Measurements from ENCODE around the gene CAMK1.

The CAMK1 gene

DNA sequence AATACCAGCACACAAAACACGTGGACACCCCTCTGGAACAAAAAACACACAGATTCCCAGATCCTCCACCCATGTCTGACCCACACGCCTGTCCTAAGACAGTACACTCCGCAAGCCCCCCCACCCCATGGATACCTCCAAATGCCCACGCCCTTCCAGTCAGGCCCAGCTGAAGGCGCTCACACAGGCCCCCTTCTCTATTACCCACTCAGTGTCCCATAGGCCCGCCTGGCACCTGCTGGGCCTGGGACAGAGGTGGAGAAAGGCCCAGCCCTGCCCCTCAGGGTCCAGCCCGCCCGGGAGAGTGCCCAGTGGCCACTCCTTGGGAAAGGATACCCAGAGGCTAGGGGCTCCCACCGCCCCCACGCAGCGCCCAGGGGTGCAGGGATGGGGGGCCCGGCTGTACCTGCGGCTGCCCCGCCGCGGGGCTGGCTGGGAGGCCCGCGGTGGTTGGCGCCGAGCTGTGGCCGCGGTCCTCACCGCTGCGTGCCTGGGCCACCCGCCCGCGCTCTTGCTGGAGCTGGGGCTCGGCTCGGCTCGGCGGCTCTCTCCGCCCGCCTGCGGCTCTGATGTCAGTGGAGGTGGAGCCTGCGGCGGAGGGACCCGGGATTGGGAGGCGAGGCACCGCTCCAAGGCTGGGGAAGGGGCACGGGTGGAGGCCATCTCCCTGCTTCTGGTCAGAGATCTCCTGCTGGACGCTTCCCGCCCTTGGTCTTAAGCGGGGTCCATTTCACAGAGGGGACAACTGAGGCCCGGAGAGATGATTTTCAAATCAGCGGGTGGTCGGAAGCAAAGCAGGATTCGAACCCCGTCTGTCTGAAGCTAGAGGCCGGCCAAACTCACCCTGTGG lies at the start of gene CAMK1:
Gene CAMK1 (minus strand): TSS at position 522 of the 850 bp plus-strand sequence. CDS start 2,198 bp downstream, outside the sequence.
- DNase-seq: peak; percentile 90

GRCh38 chr3:9818666-9819335 lies 49.1 kb upstream of the CAMK1 start:
- no peak for DNase-seq

DNA sequence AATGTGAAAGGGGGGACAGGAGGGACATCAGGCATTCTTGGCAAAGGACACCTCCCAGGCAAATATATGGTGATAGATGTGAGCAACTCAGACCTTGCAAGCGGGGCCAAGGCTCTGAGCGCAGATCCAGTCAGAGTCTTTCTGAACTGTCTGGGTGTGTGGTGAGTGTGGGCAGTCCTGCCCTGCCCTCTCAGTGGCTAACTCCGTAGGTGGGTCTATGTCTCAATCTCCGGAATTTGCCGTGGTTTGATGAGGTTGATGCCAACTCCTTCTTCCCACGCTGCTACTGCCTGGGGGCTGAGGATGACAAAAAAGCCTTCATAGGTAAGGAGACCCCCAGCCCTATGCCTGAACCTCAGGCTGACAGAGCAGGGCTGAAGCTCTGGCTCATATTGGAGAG lies 47.7 kb upstream of the CAMK1 start:
- no peak for DNase-seq

- DNase-seq: no peak
Observed at GRCh38 chr3:9815986-9816385, 46.2 kb upstream of the CAMK1 start.

- no peak for DNase-seq
Observed at GRCh38 chr3:9812870-9813483, 43.2 kb upstream of the CAMK1 start.

- DNase-seq: no peak
Observed at GRCh38 chr3:9810846-9811245, 41.1 kb upstream of the CAMK1 start.

- no peak for DNase-seq
Observed at GRCh38 chr3:9810433-9810770, 40.7 kb upstream of the CAMK1 start.

DNA sequence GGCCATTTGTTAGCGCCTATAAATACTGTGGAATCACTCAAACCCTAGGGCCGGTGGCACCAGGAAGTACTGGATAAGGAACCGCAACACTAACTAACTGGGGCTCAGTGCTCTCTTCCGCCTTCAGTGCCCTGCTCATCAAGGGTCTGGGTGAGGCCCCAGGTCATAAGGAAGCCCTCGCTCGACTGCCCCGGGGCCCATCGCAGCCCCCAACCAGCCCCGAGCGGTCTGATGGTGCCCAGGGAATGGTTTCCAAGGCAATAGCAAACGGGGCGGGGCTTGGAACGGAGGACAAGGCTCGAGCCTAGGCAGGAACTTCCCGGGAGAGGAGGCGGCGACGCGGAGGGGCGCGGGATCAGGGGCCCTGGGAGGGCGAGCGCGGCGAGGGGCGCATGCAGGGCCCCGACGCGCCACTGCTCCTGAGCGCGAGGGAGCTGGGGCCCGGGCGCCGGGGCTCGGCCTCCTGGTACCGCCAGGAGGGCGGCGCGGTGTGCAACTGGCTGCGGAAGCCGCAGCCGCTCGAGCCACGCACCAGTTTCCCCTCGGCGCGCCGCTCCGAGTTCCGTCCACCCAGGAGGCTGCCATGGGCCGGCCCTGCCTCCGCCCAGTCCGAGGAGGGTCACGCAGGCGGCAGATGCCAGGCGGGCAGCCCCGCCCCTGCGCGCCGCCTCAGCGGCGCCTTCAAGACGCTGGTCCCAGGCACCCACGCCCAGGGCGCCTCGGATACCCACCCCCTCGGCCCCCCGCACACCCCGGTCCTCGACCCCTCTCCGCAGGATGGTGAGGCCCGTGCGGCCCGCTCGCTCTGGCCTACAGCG lies 40.1 kb upstream of the CAMK1 start, which contains the start of gene TTLL3:
Gene TTLL3 (plus strand): TSS at position 648 of the 818 bp plus-strand sequence. CDS start 400 bp downstream, outside the sequence.
- peak; percentile 78 for DNase-seq

DNA sequence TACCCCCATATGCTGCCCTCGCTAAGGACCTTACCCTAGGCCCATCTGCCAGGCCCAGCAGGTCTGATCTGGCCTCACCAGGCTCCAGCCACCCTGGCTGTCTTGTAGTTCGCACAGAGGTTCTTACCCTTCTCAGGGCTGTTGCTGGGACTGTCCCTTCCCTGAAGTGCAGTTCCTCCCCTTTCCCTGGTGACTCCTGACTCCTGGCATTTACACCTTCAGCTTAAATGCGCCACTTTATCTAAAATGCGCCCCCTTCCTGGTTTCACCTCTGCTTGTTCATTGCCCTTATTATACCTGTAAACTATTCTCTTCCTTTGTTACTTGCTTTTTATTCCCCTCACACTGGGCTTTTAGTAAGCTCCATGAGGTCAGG lies 39.5 kb upstream of the CAMK1 start:
- no peak for DNase-seq

- no peak for DNase-seq
Observed at GRCh38 chr3:9808345-9809037, 38.7 kb upstream of the CAMK1 start.

GRCh38 chr3:9807981-9808344 lies 38.2 kb upstream of the CAMK1 start:
- DNase-seq: no peak

DNA sequence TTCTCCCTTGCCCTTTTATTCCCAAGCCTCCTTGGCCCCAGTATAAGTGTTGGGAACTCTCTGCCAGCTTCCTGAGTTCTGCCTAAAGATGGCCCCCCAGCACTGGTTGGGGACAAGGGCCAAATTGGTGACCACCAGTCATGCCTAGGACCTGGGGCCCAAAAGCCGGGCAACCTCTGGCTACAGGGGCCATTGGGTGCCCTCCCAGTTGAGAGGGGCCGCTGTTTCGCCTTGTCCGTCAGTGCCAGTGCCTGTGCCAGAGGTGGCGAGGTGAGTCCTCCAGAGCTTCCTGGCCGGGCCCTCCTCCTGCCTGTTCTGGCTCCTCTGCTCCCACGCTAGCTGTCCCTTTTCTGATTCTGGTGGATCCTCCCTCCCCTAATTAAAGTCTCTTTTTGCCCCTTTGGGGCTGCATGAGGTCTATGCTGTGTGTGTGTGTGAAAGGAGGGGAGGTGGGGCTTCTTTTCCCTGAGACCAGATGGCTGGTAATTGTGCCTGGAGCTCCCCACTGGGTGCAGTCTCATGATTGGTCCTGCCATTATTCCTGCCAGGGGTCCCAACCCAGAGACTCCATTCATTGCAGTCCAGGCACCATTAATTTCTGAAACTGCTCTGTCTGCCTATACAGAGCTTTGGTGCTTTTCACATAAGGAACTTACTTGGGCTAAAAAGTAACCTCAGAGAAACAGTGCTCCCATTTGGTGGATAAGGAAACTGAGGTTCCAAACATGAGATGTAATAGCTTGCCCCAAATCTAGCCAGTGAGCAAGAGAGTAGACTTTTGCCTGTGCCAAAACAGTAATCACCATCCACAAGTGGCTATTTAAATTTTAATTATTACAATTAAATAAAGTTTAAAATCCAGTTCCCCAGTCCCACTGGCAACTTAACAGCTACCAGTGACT lies 37.2 kb upstream of the CAMK1 start:
- DNase-seq: no peak

DNA sequence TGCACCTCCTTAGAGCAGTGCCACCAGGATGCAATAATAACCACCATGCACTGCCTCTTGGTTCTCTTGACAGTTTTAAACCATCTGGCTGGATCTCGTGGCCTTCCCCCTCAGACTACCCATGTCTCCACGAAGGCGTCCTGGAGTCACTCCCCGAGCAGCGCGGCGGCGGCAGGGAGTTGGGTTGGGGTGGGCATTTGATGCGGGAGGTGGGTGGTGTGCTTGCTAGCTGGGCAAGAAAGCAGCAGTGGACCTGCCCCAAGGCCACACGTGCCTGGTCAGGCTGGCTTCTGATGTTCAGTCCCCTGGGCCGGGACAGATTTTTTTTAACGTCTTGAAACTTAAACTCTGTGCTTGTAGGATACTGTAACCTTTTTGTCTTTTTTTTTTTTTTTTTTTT lies 36.4 kb upstream of the CAMK1 start:
- DNase-seq: no peak

- DNase-seq: no peak
Observed at GRCh38 chr3:9804996-9805395, 35.2 kb upstream of the CAMK1 start.

- DNase-seq: no peak
Observed at GRCh38 chr3:9803494-9803893, 33.7 kb upstream of the CAMK1 start.

DNA sequence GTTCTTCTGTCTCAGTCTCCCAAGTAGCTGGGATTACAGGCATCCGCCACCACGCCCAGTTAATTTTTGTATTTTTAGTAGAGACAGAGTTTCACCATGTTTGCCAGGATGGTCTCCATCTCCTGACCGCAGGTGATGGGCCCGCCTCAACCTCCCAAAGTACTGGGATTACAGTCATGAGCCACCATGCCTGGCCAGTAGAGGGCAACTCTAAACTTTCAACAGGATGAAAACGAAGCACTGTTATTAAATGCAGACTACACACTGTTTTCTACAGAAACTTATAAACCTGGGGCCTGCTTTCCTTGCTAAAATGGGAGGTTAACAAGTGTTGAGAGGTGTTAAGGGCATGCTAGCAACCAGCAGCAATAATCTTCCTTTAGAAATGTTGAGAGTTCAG lies 30.8 kb upstream of the CAMK1 start:
- no peak for DNase-seq

DNA sequence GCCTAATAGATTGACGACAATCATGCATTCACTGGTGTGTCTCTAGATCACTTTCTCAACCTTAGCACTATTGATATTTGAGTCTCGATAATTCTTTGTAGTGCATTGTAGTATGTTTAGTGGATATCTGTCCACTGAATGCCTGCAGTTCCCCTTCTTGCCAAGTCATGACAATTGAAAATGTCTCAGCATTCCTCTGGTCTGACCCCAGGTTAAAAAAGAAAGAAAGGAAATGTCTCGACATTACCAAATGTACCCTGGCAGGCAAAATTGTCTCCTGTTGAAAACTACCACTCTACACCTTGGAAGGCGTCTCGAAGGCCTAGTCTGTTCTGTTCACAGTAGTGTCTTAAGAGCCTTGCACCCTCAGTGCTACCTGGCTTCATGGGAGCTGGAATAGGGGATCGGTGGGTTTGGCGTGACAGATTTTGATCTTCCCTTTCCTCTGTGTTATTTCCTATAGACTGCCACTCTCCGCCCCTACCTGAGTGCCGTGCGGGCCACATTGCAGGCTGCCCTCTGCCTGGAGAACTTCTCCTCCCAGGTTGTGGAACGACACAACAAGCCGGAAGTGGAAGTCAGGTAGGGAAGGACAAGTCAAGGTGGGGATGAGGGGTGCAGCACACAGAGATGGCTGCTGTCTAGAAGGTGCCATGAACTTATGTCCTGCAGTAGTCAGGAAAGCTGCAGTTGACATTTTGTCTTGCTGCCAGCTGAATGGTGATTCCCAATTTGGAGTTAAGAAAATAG lies 27.6 kb upstream of the CAMK1 start:
- no peak for DNase-seq

- DNase-seq: no peak
Observed at GRCh38 chr3:9795207-9795606, 25.5 kb upstream of the CAMK1 start.

GRCh38 chr3:9794400-9794799 lies 24.7 kb upstream of the CAMK1 start:
- DNase-seq: no peak

GRCh38 chr3:9793161-9793781 lies 23.5 kb upstream of the CAMK1 start:
- DNase-seq: no peak

Data from left hindlimb (tissue), 1 donor.